G401.6 (cell line): ENCODE data around the gene SLC2A5.
"Not testable (repeated sequence)": the region's sequence is repeated elsewhere in the genome, so short reads cannot be mapped to it uniquely, and the experiment has no call there.

Experiments used
- FAIRE-seq: peaks from 2 replicates; lab custom pipeline; 2012; peaks lifted over from hg19 to GRCh38; lab: Jason Lieb, UNC

The SLC2A5 gene

DNA sequence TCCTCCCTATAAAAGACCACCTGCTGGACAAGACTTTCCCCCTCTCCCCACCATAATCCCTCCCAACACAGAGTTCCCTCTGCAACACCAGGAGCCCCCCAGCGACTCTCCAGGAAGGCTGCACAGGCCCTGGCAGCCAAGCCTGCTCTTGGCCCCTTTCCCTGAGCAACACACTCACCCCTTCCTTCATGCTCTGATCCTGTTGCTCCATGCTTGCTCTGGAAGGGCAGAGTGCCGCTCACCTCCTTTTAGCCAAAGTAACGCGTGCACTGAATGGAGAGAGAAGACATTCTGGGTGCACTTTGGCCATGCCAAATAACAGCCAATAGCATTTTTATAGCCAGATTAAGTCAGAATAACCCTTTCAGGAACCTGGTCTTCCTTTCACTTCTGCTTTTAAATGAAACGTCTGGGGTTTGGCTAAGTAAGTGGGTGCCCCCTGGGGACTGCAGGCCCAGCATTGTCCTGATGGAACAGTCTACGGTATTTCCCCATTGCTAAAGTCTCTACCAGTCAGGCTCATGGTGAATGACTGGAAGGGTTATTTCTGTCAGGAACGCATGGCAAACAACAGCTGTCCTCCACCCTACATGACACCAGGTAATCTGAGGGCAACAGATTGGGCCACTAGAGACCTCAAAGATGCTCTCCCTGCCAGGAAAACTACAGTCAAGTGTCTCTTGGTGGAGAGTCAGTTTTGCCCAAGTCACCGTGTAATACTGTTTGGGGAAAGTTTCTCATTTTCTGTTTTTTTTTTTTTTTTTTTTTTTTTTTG, at the start of gene SLC2A5:
Gene SLC2A5, minus strand, starts transcription at position 310 of the 775 bp plus-strand sequence. Its CDS starts 99 bp downstream, at position 211.
- no peak for FAIRE-seq

- no peak for FAIRE-seq
These were observed 48.8 kb upstream of the SLC2A5 start for GRCh38 chr1:9118186-9118585.

GRCh38 chr1:9115351-9116205, 46.1 kb upstream of the SLC2A5 start:
- FAIRE-seq: no peak

- no peak for FAIRE-seq
These were observed 43.8 kb upstream of the SLC2A5 start for GRCh38 chr1:9112961-9113880.

GRCh38 chr1:9111957-9112356, 42.5 kb upstream of the SLC2A5 start:
- no peak for FAIRE-seq

- no peak for FAIRE-seq
These were observed 41.9 kb upstream of the SLC2A5 start for GRCh38 chr1:9111357-9111691.

- FAIRE-seq: peak; percentile 28
These were observed 41.4 kb upstream of the SLC2A5 start for GRCh38 chr1:9110669-9111356.

GRCh38 chr1:9108056-9108665, 38.7 kb upstream of the SLC2A5 start:
- FAIRE-seq: no peak

DNA sequence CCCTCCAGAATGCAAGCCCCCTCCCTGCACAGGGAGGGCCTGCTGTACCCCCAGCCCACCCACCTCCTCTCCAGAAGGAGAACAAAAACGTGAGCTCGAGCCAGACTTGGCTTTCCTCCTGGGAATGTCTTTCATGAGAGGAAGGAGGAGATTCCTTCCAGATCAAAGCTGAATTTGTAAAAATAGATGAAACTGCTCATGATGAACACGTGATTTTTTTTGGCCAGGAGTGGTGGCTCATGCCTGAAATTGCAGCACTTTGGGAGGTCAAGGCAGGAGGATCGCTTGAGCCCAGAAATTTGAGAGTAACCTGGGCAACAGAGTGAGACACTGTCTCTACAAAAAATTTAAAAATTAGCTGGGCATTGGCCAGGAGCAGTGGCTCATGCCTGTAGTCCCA, 37.7 kb upstream of the SLC2A5 start:
- no peak for FAIRE-seq

- FAIRE-seq: no peak
These were observed 36.9 kb upstream of the SLC2A5 start for GRCh38 chr1:9106286-9106685.

DNA sequence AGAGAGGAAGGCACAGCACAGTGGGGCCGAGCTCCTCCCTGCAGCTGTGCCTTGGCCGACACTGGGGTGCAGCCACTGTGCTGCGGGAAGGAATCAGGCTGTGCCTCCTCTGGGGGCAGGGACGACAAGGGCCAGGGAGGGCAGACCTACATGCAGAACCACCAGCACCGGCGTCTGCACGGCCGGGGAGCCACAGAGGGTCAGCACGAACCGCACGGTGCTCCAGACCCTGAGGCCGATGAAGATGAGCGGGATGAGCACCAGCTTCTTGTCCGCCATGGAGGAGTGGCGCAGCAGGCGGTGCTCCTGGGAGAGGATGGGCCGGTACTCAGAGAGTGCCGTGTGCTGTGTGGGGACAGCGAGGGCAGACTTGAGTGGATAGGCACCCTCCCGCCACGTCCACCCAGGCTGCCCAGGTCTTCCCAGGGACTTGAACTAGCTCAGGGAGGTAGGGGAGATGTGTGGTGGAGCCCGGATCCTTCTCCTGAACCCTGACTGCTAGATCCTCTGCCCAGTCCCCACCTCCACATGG, 36.0 kb upstream of the SLC2A5 start:
- FAIRE-seq: no peak

- peak; percentile 79 for FAIRE-seq
These were observed 32.2 kb upstream of the SLC2A5 start for GRCh38 chr1:9101510-9102146.

- FAIRE-seq: no peak
These were observed 31.1 kb upstream of the SLC2A5 start for GRCh38 chr1:9100471-9101043.

- no peak for FAIRE-seq
These were observed 30.1 kb upstream of the SLC2A5 start for GRCh38 chr1:9099555-9099954.

DNA sequence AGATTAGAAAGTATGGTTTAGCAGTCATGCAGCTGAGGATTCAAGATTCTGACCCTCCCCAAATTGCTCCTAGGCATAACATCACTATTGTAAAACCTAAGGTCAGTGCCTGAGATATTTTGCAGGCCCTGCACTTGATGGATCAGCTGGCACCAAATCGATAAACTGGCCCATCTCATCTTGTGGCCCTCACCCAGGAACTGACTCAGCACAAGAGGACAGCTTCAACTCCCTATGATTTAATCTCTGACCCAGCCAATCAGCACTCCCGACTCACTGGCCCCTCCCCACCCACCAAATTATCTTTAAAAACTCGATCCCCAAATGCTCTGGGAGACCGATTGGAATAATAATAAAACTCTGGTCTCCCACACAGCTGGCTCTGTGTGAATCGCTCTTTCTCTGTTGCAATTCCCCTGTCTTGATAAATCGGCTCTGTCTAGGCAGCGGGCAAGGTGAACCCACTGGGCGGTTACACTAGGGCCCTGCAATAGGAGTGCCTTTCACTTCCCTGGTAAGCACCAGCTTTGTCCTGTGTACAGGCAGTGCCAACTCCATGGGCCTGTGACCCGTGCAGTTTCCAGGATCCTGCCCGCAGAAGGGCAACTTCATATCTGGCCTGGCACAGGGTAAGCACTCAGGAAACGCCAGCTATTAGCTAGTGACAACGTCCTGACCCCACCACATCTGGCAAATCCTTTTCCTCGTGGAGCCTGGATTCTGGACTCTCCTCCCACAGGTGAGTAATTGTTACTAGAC, 28.7 kb upstream of the SLC2A5 start:
- no peak for FAIRE-seq

- FAIRE-seq: no peak
These were observed 26.4 kb upstream of the SLC2A5 start for GRCh38 chr1:9095818-9096217.

GRCh38 chr1:9093996-9094595, 24.7 kb upstream of the SLC2A5 start:
- not testable (repeated sequence) for FAIRE-seq

DNA sequence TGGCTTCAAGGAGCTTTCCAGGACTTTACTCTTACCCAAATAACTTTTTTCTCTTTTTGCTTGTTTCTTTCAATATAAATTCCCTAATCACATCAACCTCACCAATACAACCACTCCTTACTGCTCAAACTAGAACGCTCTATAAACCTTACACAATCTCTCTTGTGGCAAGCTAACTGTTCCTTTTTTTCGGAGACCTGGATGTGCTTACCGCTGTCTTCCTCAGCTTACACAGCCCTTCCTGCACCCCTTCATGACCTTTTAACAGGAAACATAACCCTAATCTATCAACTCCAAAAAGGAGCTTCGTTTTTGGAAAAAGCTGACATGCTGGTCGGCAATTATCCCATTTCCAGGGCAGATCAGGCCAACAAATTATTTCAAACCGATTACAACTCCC, 24.1 kb upstream of the SLC2A5 start:
- FAIRE-seq: no peak

DNA sequence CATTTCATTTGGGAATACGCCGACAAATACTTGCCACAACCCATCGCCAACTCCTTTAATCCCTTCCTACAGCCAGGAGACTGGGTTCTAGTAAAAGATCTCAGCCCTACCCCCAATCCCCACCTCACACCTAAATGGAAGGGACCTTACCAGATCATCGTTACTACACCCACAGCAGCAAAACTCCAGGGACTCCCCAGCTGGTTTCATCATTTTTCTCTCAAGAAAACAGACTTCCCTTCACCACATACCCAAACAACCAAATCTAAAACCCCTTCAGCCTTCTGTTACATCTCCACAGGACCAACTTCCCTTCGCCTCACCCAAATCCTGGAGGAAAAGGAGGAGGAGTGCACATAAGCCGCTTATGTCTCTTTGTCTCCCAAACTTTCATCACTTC, 23.7 kb upstream of the SLC2A5 start:
- no peak for FAIRE-seq
